Upper lobe of left lung (tissue), 6 donors: Measurements from ENCODE around the gene CDH13. TPM values are rescaled to one million over a fixed set of nuclear protein-coding genes. Genes with fewer than 3 reads are reported as not detected.
A peak's percentile ranks its signal among the peaks of the same experiment; 100 is the strongest.

ENCODE experiments used
- ATAC-seq, 2 donors: fragments of 200-7000 bp; cut with Tn5 transposase; one replicate each; pipeline ENCODE4 v1.9.1; 2022; ENCODE audit warnings: mild to moderate bottlenecking in 2 of 2, moderate library complexity in 2 of 2; ENCODE audit not compliant: low FRiP score in 2 of 2
- DNase-seq, 2 donors: peaks; one replicate each; pipeline ENCODE4 v3.0.0-alpha.2; 2019 to 2020
- H3K27ac ChIP-seq, 4 donors: fragments of 200-600 bp; sonication (generic); one replicate each; pipeline ENCODE4 v1.5.1; 2016 to 2019
- H3K27me3 ChIP-seq, 4 donors: fragments of 200-600 bp; sonication (generic); one replicate each; pipeline ENCODE4 v1.5.1; 2017 to 2019
- H3K36me3 ChIP-seq, 4 donors: fragments of 200-600 bp; sonication (generic); one replicate each; pipeline ENCODE4 v1.5.1; 2016 to 2019
- H3K4me1 ChIP-seq, 4 donors: fragments of 200-600 bp; sonication (generic); one replicate each; pipeline ENCODE4 v1.5.1; 2018 to 2019
- H3K4me3 ChIP-seq, 4 donors: fragments of 200-600 bp; sonication (generic); one replicate each; pipeline ENCODE4 v1.5.1; 2017 to 2019; ENCODE audit warnings: mild to moderate bottlenecking in 2 of 4, moderate library complexity in 1 of 4
- H3K9me3 ChIP-seq, 4 donors: fragments of 200-600 bp; sonication (generic); one replicate each; pipeline ENCODE4 v1.5.1; 2018 to 2019
- CTCF ChIP-seq, 6 experiments: fragments of 450-650 bp in 4 of 6; fragments of 200-600 bp in 2 of 6; sonication (generic) in 2 of 6; IDR thresholded peaks; one replicate each; pipeline ENCODE4 v1.5.1; 2016 to 2019; ENCODE audit warnings: antibody characterized with exemption in 6 of 6
- EP300 ChIP-seq, 4 donors: sonication (generic); formaldehyde crosslinking; IDR thresholded peaks; one replicate each; pipeline ENCODE4 v1.5.1; 2017; ENCODE audit warnings: antibody characterized with exemption in 4 of 4, control low read depth in 2 of 4
- POLR2A ChIP-seq, 4 donors: fragments of 450-650 bp; IDR thresholded peaks; one replicate each; pipeline ENCODE4 v1.5.1; 2016 to 2017; ENCODE audit warnings: antibody characterized with exemption in 4 of 4, mild to moderate bottlenecking in 2 of 4
- POLR2AphosphoS5 ChIP-seq, 2 donors: sonication (generic); formaldehyde crosslinking; IDR thresholded peaks; one replicate each; pipeline ENCODE4 v1.5.1; 2017; ENCODE audit warnings: antibody characterized with exemption in 2 of 2
- WGBS, 2 donors: methylation state at CpG; one replicate each; pipeline ENCODE4 v1.1.5; 2017 to 2018; 5-methylcytosine and 5-hydroxymethylcytosine counted together
- total RNA-seq, 6 donors: library from RNA; depleted of rRNA in 4 of 6; stranded (reverse); fragments of >200 nt in 4 of 6; gene quantifications; one replicate each; pipeline versions ENCODE4 v1.1.0 to v1.2.1, GENCODE V29; 2016 to 2021
- donor health status: DM: no; HTN: no; CAD: no; lungs with moderate emphysema.
- donor health status: DM: no; HTN: yes; CAD: no; lungs with severe emphysema.

Gene CDH13
- total RNA-seq, 6 donors from 2014 or later = 11.3 to 39.8 (median 19.9) TPM

- Histone ChIP-seq H3K36me3 (no peaks in the 10 kb centered on the region), H3K4me1 (peaks cover 0 to 5% (median 2%) of the 10 kb centered on the region in 4 donors), H3K27ac (no peak overlapping the region), H3K9me3 (peaks cover 0 to 9% (median 0%) of the 10 kb centered on the region in 4 donors), H3K27me3 (no peaks in the 10 kb centered on the region), H3K4me3 (no peak overlapping the region)
- TF ChIP-seq POLR2A (IDR thresholded peaks at IDR 0.05) = no peak
- peak in 1 of 4 donors; percentile 60 for TF ChIP-seq EP300 (IDR thresholded peaks at IDR 0.05)
- peak in 1 of 2 donors; percentile 65 for TF ChIP-seq POLR2AphosphoS5 (IDR thresholded peaks at IDR 0.05)
- no peak for ATAC-seq
- DNase-seq = no peak
- 22 to 32% methylated on average over 7 of the region's 7 CpGs for WGBS, 2 donors
Observed at GRCh38 chr16:82936941-82937551, 310.3 kb downstream of the CDH13 start.

- Histone ChIP-seq H3K4me3 (no peak overlapping the region), H3K36me3 (no peaks in the 10 kb centered on the region), H3K9me3 (peaks cover 0 to 9% (median 0%) of the 10 kb centered on the region in 4 donors), H3K4me1 (peaks cover 0 to 5% (median 2%) of the 10 kb centered on the region in 4 donors), H3K27me3 (no peaks in the 10 kb centered on the region), H3K27ac (no peak overlapping the region)
- TF ChIP-seq EP300 (IDR thresholded peaks at IDR 0.05) = no peak
- 62 to 75% methylated on average over 7 of the region's 7 CpGs for WGBS, 2 donors
- no peak for ATAC-seq
- DNase-seq = no peak
Observed at GRCh38 chr16:82937926-82938520, 311.3 kb downstream of the CDH13 start.

GRCh38 chr16:82943371-82943770 lies 316.6 kb downstream of the CDH13 start:
- DNase-seq (no peak), ATAC-seq (no peak)
- Histone ChIP-seq H3K9me3 (no peaks in the 10 kb centered on the region), H3K27ac (no peak overlapping the region), H3K4me1 (no peaks in the 10 kb centered on the region), H3K36me3 (no peaks in the 10 kb centered on the region), H3K27me3 (no peaks in the 10 kb centered on the region), H3K4me3 (no peak overlapping the region)
- TF ChIP-seq POLR2AphosphoS5 (IDR thresholded peaks at IDR 0.05) = no peak
- no peak for TF ChIP-seq POLR2A (IDR thresholded peaks at IDR 0.05)
- TF ChIP-seq EP300 (IDR thresholded peaks at IDR 0.05) = no peak
- no peak for TF ChIP-seq CTCF (IDR thresholded peaks at IDR 0.05)
- WGBS, 2 donors = 91% methylated on average over 1 of the region's 1 CpG

- Histone ChIP-seq H3K27me3 (no peaks in the 10 kb centered on the region), H3K9me3 (no peaks in the 10 kb centered on the region), H3K4me1 (no peaks in the 10 kb centered on the region), H3K4me3 (no peak overlapping the region), H3K27ac (no peak overlapping the region), H3K36me3 (no peaks in the 10 kb centered on the region)
- no peak for ATAC-seq
- TF ChIP-seq CTCF (IDR thresholded peaks at IDR 0.05) (no peak), POLR2A (IDR thresholded peaks at IDR 0.05) (no peak), POLR2AphosphoS5 (IDR thresholded peaks at IDR 0.05) (no peak), EP300 (IDR thresholded peaks at IDR 0.05) (no peak)
- no peak for DNase-seq
- WGBS, 2 donors = 68 to 73% methylated on average over 12 of the region's 12 CpGs
Observed at GRCh38 chr16:82945420-82946101, 318.8 kb downstream of the CDH13 start.

GRCh38 chr16:82947698-82948097 lies 320.9 kb downstream of the CDH13 start:
- DNase-seq (no peak), ATAC-seq (no peak)
- Histone ChIP-seq H3K4me1 (no peaks in the 10 kb centered on the region), H3K27ac (no peak overlapping the region), H3K27me3 (no peaks in the 10 kb centered on the region), H3K36me3 (no peaks in the 10 kb centered on the region), H3K4me3 (no peak overlapping the region), H3K9me3 (no peaks in the 10 kb centered on the region)
- TF ChIP-seq POLR2A (IDR thresholded peaks at IDR 0.05) (no peak), EP300 (IDR thresholded peaks at IDR 0.05) (no peak), POLR2AphosphoS5 (IDR thresholded peaks at IDR 0.05) (no peak), CTCF (IDR thresholded peaks at IDR 0.05) (no peak)
